ENCODE results near the gene PAM.

GRCh38 chr5:102830241-102830640, 75.1 kb downstream of the PAM start:
- TF ChIP-seq EZH2 (IDR thresholded peaks at IDR 0.05) = no peak
- TF ChIP-seq POLR2AphosphoS5 (IDR thresholded peaks at IDR 0.05; ENCODE audit: borderline replicate concordance, low read depth, low read length) = no peak
